ENCODE data around the gene CRNKL1. TPM values are rescaled to one million over a fixed set of nuclear protein-coding genes. Genes with fewer than 3 reads are reported as not detected.

The CRNKL1 gene
- total RNA-seq, result 27.2 and 31.4 TPM in 2 replicates

DNA sequence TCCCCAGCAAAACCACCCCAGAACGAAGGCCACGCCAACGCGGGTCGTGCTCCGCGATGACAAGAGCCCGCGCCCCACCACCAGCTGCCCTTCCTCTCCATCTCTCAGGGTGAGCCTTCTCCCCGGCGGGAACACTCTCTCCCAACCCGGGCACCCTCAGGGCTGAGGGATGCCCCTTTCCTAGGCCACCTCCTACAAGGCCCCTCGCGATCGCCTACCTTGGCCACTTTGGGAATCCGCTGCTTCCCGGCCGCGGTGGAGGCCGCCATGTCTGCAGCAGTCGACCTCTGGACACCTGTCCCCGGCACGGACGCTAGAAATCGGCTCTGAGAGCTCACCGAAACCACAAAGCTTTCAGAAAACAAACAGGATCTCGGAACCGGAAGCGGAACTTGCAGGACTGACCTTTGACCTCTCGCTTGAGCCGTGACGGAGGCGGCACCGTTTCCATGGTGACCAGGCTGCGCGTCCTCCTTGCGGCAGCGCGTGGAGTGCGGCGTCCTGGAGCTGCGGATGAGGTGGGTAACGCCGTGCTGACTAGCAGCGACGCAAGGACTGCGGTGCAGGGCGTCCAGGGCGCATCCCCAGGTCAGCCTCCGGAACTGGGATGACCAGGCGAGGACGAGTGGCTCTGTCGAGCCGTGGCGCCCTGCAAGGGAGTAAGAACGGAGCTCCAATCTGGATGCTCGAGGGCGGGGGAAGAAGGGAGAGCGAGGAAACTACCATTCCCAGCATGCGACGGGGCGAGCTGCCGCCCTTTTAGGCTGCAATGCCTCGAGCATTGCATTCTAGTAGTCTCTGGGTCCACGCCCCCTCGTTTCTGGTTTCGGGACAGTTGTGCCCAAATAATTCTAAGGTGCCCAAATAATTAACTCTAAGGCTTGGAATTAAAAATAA, at the start of gene CRNKL1, which contains the start of gene CFAP61:
CRNKL1 (minus strand) TSS at position 393 of the 897 bp plus-strand sequence; CDS start at position 269, 124 bp downstream.
CFAP61 (plus strand) TSS at position 459 of the 897 bp plus-strand sequence. CDS start 4,122 bp downstream, outside the sequence.

DNA sequence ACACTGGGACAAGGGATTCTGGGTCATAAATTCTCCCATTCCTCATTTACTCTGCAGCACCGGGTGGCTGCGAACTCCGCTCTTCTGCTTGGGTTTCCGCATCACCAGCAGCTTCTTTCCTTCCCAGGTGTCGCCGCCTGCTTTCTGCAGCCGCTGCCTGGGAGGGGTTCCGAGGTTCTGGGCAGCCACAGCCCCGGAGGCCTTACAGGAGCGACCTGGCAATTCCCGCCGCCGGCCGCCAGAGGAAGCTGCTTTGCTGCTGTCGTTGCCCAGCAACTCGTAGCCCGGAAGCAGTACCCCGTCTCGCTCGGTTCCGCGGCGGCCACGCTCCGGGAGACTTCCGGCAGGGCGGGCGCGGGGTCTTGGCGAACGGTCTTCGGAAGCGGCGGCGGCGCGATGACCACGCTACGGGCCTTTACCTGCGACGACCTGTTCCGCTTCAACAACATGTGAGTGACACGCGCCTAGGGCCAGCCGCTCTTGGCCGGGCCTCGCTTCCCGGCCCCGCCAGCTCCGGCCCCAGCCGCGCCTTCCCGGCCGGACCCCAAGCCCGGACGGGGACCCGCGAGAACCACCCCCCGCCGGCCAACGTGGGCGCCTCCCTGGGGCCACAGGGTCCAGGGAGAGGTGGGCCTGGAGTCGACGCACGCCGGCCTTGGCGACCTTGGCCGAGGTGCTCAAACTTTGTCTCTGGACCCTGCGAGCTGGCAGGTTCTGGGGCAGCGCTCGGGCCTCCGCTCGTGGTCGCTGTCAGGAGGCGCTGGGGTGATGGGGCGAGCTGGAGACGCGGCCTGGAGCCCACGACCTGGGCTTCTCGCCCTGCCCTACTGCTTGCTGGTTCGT, 35.0 kb downstream of the CRNKL1 start, which contains the start of gene NAA20:
NAA20 (plus strand) TSS at position 362 of the 843 bp plus-strand sequence; CDS start at position 397, 35 bp downstream.

Other genes starting within 250 kb of the CRNKL1 start
- 42.0 and 44.6 TPM in 2 replicates for gene NAA20, start 35.1 kb downstream of the CRNKL1 start, total RNA-seq
- gene CFAP61, start 66 bp upstream of the CRNKL1 start, total RNA-seq, result under 0.01 TPM in 1 of 2 replicates, not detected in the other

Data from smooth muscle cell of bladder (primary cell).